ENCODE data around the gene RIN1.

DNA sequence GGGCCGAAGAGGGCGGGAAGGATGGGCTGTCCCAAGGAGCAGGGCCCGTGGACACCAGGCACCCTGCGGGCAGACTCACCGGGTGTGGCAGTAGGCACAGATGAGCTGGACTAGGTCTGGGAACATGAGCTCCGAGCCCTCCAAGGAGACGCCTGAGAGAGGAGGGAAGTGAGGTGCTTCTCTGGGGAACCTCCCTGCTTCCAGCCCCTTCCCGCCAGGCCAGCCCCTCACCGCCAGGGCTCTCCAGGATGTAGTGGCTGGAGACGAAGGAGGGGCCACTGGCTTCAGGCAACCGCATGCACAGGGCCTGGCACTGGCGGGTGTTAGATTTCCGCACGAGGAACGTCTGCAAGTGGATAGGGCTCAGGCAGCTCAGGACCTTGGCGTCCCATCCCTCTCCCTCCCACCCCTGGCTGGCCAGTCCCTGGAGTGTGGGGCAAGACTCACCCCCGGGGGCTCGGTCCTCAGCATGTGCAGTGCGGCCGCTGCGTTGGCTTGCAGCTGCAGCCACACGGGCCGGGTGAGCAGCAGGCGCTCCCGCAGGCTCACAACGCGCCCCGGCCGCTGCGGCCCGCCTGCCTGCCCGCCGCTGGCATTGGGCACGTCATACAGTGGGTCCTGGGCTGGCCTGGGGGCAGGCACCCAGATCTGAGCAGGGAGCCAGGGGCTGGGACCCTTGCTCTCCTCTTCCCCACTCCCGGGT is 552 bp downstream of the RIN1 start:
- TF ChIP-seq, protein P1, sequence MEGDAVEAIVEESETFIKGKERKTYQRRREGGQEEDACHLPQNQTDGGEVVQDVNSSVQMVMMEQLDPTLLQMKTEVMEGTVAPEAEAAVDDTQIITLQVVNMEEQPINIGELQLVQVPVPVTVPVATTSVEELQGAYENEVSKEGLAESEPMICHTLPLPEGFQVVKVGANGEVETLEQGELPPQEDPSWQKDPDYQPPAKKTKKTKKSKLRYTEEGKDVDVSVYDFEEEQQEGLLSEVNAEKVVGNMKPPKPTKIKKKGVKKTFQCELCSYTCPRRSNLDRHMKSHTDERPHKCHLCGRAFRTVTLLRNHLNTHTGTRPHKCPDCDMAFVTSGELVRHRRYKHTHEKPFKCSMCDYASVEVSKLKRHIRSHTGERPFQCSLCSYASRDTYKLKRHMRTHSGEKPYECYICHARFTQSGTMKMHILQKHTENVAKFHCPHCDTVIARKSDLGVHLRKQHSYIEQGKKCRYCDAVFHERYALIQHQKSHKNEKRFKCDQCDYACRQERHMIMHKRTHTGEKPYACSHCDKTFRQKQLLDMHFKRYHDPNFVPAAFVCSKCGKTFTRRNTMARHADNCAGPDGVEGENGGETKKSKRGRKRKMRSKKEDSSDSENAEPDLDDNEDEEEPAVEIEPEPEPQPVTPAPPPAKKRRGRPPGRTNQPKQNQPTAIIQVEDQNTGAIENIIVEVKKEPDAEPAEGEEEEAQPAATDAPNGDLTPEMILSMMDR (IDR thresholded peaks at IDR 0.05), result no peak
- TF ChIP-seq POLR2A (IDR thresholded peaks at IDR 0.05), result no peak
